GM12878 (cell line): ENCODE results near the gene FOXN4. TPM values are rescaled to one million over a fixed set of nuclear protein-coding genes. Genes with fewer than 3 reads are reported as not detected.

Source experiments
- ATAC-seq: fragments of 200-7000 bp; cut with Tn5 transposase; 3 replicates; pipeline ENCODE4 v1.9.1; 2020; ENCODE audit warnings: mild to moderate bottlenecking, moderate library complexity
- BruUV-seq: library from RNA; stranded (reverse); fragments of 400-500 nt; replicated peaks from 2 replicates; lab custom pipeline; 2021; lab: Mats Ljungman, UMichigan
- CTCF ChIA-PET: fragments of 300-600 bp; sonication (Branson Sonifier 250); formaldehyde crosslinking; extraction: SDS; loops from one replicate; lab custom pipeline; 2021; ENCODE audit warnings: inconsistent platforms; lab: Yijun Ruan, JAX
- POLR2A ChIA-PET: fragments of 350-600 bp; formaldehyde crosslinking; extraction: SDS; loops from one replicate; lab custom pipeline; 2021; ENCODE audit warnings: inconsistent platforms; lab: Charles Lee
- RAD21 ChIA-PET: fragments of 300-600 bp; sonication (Branson Sonifier 250); formaldehyde crosslinking; loops from one replicate; lab custom pipeline; 2023; ENCODE audit warnings: antibody characterized with exemption; ENCODE audit not compliant: unreplicated experiment; lab: Charles Lee
- SMC1A ChIA-PET: fragments of 300-600 bp; sonication (Branson Sonifier 250); formaldehyde crosslinking; loops from one replicate; lab custom pipeline; 2023; ENCODE audit not compliant: unreplicated experiment, uncharacterized antibody; lab: Charles Lee
- DNase-seq: peaks from one replicate; pipeline ENCODE4 v3.0.0-alpha.2; 2011; ENCODE audit warnings: low read depth, low spot score
- FAIRE-seq: peaks from 3 replicates; lab custom pipeline; 2011; peaks lifted over from hg19 to GRCh38; lab: Jason Lieb, UNC
- H2AFZ ChIP-seq: 2 replicates; pipeline ENCODE4 v1.6.0; 2011; ENCODE audit warnings: low read depth, low read length, control low read depth; ENCODE audit not compliant: control insufficient read depth
- H3K27ac ChIP-seq: 2 replicates; pipeline ENCODE4 v1.5.1; 2011; ENCODE audit warnings: control low read depth; ENCODE audit not compliant: control insufficient read depth, insufficient read depth
- H3K27me3 ChIP-seq, 2 experiments: replicated peaks in 1 of 2; 2 replicates each; pipeline versions ENCODE4 v1.6.0 to v1.6.1; 2011; ENCODE audit warnings: low read length in 1 of 2; ENCODE audit not compliant: control insufficient read depth in 2 of 2, insufficient read depth in 2 of 2
- H3K36me3 ChIP-seq, 2 experiments: 2 replicates each; pipeline ENCODE4 v1.5.1; 2011; ENCODE audit warnings: low read length in 1 of 2; ENCODE audit not compliant: control insufficient read depth in 2 of 2, insufficient read depth in 2 of 2
- H3K4me1 ChIP-seq: 2 replicates; pipeline ENCODE4 v1.6.1; 2011; ENCODE audit warnings: mild to moderate bottlenecking, low read length, moderate library complexity, mixed read lengths; ENCODE audit not compliant: control insufficient read depth, insufficient read depth
- H3K4me2 ChIP-seq: 2 replicates; pipeline ENCODE4 v1.6.0; 2011; ENCODE audit warnings: control low read depth; ENCODE audit not compliant: control insufficient read depth, insufficient read depth
- H3K4me3 ChIP-seq: fragments of 200-600 bp; sonication (generic); 2 replicates; pipeline ENCODE4 v1.5.1; 2016
- H3K79me2 ChIP-seq: 2 replicates; pipeline ENCODE4 v1.6.0; 2011; ENCODE audit warnings: low read length; ENCODE audit not compliant: control insufficient read depth, insufficient read depth
- H3K9ac ChIP-seq: 2 replicates; pipeline ENCODE4 v1.8.0; 2011; ENCODE audit warnings: low read length, control low read depth, mixed read lengths; ENCODE audit not compliant: control insufficient read depth, insufficient read depth
- H3K9me3 ChIP-seq: replicated peaks from 3 replicates; pipeline ENCODE4 v1.5.1; 2011; ENCODE audit warnings: mild to moderate bottlenecking, low read length; ENCODE audit not compliant: control insufficient read depth, insufficient read depth
- H4K20me1 ChIP-seq: 2 replicates; pipeline ENCODE4 v1.6.0; 2011; ENCODE audit not compliant: control insufficient read depth, insufficient read depth
- ATF2 ChIP-seq: IDR thresholded peaks from 2 replicates; pipeline ENCODE4 v1.6.1; 2012; ENCODE audit warnings: low read length, inconsistent platforms
- BRCA1 ChIP-seq: IDR thresholded peaks from 2 replicates; pipeline ENCODE4 v1.6.1; 2011; ENCODE audit warnings: low read depth, low read length, improper control_type of control experiment
- CHD2 ChIP-seq: IDR thresholded peaks from 2 replicates; pipeline ENCODE4 v1.6.1; 2011; ENCODE audit warnings: low read depth, low read length, improper control_type of control experiment, borderline replicate concordance
- CREM ChIP-seq: IDR thresholded peaks from 2 replicates; pipeline ENCODE4 v1.6.1; 2014; ENCODE audit warnings: antibody characterized with exemption, low read depth
- EED ChIP-seq: sonication (generic); IDR thresholded peaks from 2 replicates; pipeline ENCODE4 v1.6.1; 2016; ENCODE audit warnings: antibody characterized with exemption, low read depth
- MEF2A ChIP-seq: IDR thresholded peaks from 2 replicates; pipeline ENCODE4 v1.6.1; 2011; ENCODE audit warnings: low read depth, mild to moderate bottlenecking, low read length, moderate library complexity; ENCODE audit not compliant: insufficient read depth
- RUNX3 ChIP-seq: IDR thresholded peaks from 2 replicates; pipeline ENCODE4 v1.6.1; 2012; ENCODE audit warnings: low read length, inconsistent platforms
- SP1 ChIP-seq: IDR thresholded peaks from one replicate; pipeline ENCODE4 v1.6.1; 2011; ENCODE audit warnings: low read depth, low read length
- ZNF24 ChIP-seq: fragments of 450-650 bp; IDR thresholded peaks from 2 replicates; pipeline ENCODE4 v1.6.1; 2017; ENCODE audit warnings: antibody characterized with exemption, mild to moderate bottlenecking
- ZNF274 ChIP-seq: IDR thresholded peaks from one replicate; pipeline ENCODE4 v1.8.0; 2011; ENCODE audit not compliant: insufficient read length, insufficient read depth
- WGBS: methylation state at CpG from one replicate; pipeline ENCODE4 v1.1.6; 2016; ENCODE audit warnings: low lambda C conversion rate; ENCODE audit not compliant: insufficient replicate concordance, insufficient coverage; ENCODE audit errors: missing lambda C conversion rate; 5-methylcytosine and 5-hydroxymethylcytosine counted together
- in situ Hi-C: fragments of 300-500 bp; cut with MboI; formaldehyde crosslinking; loops from 9 replicates; pipeline ENCODE4 v1.14.3; 2018; ENCODE audit warnings: mixed read lengths
- intact Hi-C: fragments of 100-400 bp; cut with micrococcal nuclease; formaldehyde crosslinking; loops from one replicate; pipeline ENCODE4 v1.14.2; 2022; ENCODE audit not compliant: unreplicated experiment
- polyA plus RNA-seq, 11 experiments: library from polyadenylated mRNA; depleted of rRNA in 4 of 11; unstranded in 6 of 11; stranded (reverse) in 5 of 11; fragments of >200 nt; fragmentation: Nextera tagmentation in 4 of 11; fragmentation: Illumina TruSeq in 1 of 11; extraction: Ambion mirVana in 4 of 11; extraction: Trizol in 1 of 11; gene quantifications; 1 replicate in 1 of 11; 2 replicates in 10 of 11; pipeline versions ENCODE4 v1.2.1 to v1.2.3, GENCODE V29; 2011 to 2016; ENCODE audit warnings: inconsistent platforms in 2 of 11, missing spikeins in 2 of 11, low read depth in 1 of 11
- total RNA-seq, 4 experiments: library from RNA; depleted of rRNA in 3 of 4; stranded (reverse); fragments of >200 nt in 3 of 4; fragmentation: Illumina TruSeq in 1 of 4; extraction: Trizol in 1 of 4; gene quantifications; 2 replicates each; pipeline versions ENCODE4 v1.2.1 to v1.2.3, GENCODE V29; 2013 to 2021
- TF ChIP-seq, protein P1 (sequence below): fragments of 450-650 bp; IDR thresholded peaks from 2 replicates; pipeline ENCODE4 v1.6.1; 2017; ENCODE audit warnings: low read depth, mild to moderate bottlenecking, moderate library complexity
- TF ChIP-seq, protein P2 (sequence below): fragments of 450-650 bp; IDR thresholded peaks from 2 replicates; pipeline ENCODE4 v1.6.1; 2018; ENCODE audit warnings: mild to moderate bottlenecking, low read depth, moderate library complexity; ENCODE audit not compliant: partially characterized antibody
- TF ChIP-seq, protein P3 (sequence below): IDR thresholded peaks from 2 replicates; pipeline ENCODE4 v1.6.1; 2012; ENCODE audit warnings: low read depth, low read length, improper control_type of control experiment

Gene FOXN4
- total and polyA plus RNA-seq, 10 of the 15 experiments (the other 5 are each of a cell fraction or from before 2014, with no cell fraction given), result not detected

- 30% methylated on average over 5 of the region's 5 CpGs for WGBS
- FAIRE-seq, result no peak
- in situ Hi-C loops, result no loop called here
These were observed 65.0 kb downstream of the FOXN4 start for GRCh38 chr12:109244073-109244472.

DNA sequence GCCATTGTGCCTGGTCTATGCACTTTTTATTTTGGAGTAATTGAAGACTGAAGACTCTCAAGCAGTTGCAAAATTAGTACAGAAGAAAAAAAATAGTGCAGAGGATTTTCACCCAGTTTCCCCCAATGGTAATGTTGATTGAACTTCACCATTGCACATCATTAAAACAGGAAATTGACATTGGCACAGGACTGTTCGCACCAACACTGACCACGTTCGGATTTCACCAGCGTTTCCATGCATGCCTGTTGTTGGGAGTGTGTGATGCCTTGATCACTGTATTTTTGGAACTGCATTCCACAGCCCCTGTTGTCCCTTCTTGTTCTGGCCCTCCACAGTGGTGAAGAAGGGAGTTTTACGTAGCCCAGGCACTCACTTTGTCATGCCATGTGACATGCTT is 67.1 kb downstream of the FOXN4 start:
- intact Hi-C loops, result no loop called here
- CTCF ChIA-PET, result no interaction called here
- no peak for DNase-seq
- Histone ChIP-seq H3K27me3 (no peaks in the 10 kb centered on the region), H3K4me3 (no peak overlapping the region), H4K20me1 (no peaks in the 10 kb centered on the region), H2AFZ (no peak overlapping the region), H3K4me1 (no peaks in the 10 kb centered on the region), H3K27ac (no peak overlapping the region), H3K79me2 (no peaks in the 10 kb centered on the region), H3K4me2 (no peak overlapping the region), H3K9ac (no peak overlapping the region), H3K36me3 (no peaks in the 10 kb centered on the region), H3K9me3 (no peaks in the 10 kb centered on the region)
- WGBS, result 74% methylated on average over 5 of the region's 5 CpGs
- in situ Hi-C loops, result no loop called here
- BruUV-seq, result no TSS peak
- TF ChIP-seq RUNX3 (no peak), EED (no peak), BRCA1 (no peak), CHD2 (no peak), SP1 (no peak), ZNF274 (no peak), ATF2 (no peak), MEF2A (no peak)
- TF ChIP-seq, protein P1, sequence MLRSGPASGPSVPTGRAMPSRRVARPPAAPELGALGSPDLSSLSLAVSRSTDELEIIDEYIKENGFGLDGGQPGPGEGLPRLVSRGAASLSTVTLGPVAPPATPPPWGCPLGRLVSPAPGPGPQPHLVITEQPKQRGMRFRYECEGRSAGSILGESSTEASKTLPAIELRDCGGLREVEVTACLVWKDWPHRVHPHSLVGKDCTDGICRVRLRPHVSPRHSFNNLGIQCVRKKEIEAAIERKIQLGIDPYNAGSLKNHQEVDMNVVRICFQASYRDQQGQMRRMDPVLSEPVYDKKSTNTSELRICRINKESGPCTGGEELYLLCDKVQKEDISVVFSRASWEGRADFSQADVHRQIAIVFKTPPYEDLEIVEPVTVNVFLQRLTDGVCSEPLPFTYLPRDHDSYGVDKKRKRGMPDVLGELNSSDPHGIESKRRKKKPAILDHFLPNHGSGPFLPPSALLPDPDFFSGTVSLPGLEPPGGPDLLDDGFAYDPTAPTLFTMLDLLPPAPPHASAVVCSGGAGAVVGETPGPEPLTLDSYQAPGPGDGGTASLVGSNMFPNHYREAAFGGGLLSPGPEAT, result no peak
- TF ChIP-seq, protein P2, sequence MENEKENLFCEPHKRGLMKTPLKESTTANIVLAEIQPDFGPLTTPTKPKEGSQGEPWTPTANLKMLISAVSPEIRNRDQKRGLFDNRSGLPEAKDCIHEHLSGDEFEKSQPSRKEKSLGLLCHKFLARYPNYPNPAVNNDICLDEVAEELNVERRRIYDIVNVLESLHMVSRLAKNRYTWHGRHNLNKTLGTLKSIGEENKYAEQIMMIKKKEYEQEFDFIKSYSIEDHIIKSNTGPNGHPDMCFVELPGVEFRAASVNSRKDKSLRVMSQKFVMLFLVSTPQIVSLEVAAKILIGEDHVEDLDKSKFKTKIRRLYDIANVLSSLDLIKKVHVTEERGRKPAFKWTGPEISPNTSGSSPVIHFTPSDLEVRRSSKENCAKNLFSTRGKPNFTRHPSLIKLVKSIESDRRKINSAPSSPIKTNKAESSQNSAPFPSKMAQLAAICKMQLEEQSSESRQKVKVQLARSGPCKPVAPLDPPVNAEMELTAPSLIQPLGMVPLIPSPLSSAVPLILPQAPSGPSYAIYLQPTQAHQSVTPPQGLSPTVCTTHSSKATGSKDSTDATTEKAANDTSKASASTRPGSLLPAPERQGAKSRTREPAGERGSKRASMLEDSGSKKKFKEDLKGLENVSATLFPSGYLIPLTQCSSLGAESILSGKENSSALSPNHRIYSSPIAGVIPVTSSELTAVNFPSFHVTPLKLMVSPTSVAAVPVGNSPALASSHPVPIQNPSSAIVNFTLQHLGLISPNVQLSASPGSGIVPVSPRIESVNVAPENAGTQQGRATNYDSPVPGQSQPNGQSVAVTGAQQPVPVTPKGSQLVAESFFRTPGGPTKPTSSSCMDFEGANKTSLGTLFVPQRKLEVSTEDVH, result no peak
- RAD21 ChIA-PET, result no interaction called here
- no peak for ATAC-seq
- POLR2A ChIA-PET, result no interaction called here
- no peak for FAIRE-seq
- SMC1A ChIA-PET, result no interaction called here

More at GRCh38 chr12:109244073-109244472, 65.0 kb downstream of the FOXN4 start:
- no peak for TF ChIP-seq ZNF24
- no peak for TF ChIP-seq CREM
- TF ChIP-seq, protein P3, sequence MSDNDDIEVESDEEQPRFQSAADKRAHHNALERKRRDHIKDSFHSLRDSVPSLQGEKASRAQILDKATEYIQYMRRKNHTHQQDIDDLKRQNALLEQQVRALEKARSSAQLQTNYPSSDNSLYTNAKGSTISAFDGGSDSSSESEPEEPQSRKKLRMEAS, result no peak
- BruUV-seq, result no TSS peak
- ChIA-PET RAD21 (no interaction called here), SMC1A (no interaction called here), CTCF (no interaction called here), POLR2A (no interaction called here)
- Histone ChIP-seq H3K9ac (no peak overlapping the region), H4K20me1 (no peaks in the 10 kb centered on the region), H3K79me2 (no peaks in the 10 kb centered on the region), H3K27ac (no peak overlapping the region), H3K36me3 (no peaks in the 10 kb centered on the region), H3K4me2 (no peak overlapping the region), H3K9me3 (no peaks in the 10 kb centered on the region), H2AFZ (no peak overlapping the region), H3K4me3 (no peak overlapping the region), H3K4me1 (no peaks in the 10 kb centered on the region), H3K27me3 (no peaks in the 10 kb centered on the region)
- DNase-seq (no peak), ATAC-seq (no peak)
- intact Hi-C loops, result no loop called here
